ENCODE results near the gene DENND2C.

DENND2C gene

GRCh38 chr1:114671011-114671938 lies 1.4 kb upstream of the DENND2C start:
- Histone ChIP-seq H3K4me3 (ENCODE audit: low read depth, low read length) (no peak overlapping the region), H3K36me3 (no peaks in the 10 kb centered on the region), H3K4me1 (no peaks in the 10 kb centered on the region), H3K27me3 (peaks cover 30% of the 10 kb centered on the region), H3K9me3 (no peaks in the 10 kb centered on the region)
- DNase-seq = no peak
- TF ChIP-seq CTCF (IDR thresholded peaks at IDR 0.05; ENCODE audit: low read depth, low read length) = no peak

- peak; percentile 90 for DNase-seq
- no peak for TF ChIP-seq CTCF (IDR thresholded peaks at IDR 0.05; ENCODE audit: low read depth, low read length)
- H3K27me3 ChIP-seq = peaks cover 24% of the 10 kb centered on the region
- H3K36me3 ChIP-seq = no peaks in the 10 kb centered on the region
- H3K9me3 ChIP-seq = no peaks in the 10 kb centered on the region
- no peaks in the 10 kb centered on the region for H3K4me1 ChIP-seq
- peak overlapping the region; percentile 53 for H3K4me3 ChIP-seq (ENCODE audit: low read depth, low read length)
These were observed 498 bp upstream of the DENND2C start for GRCh38 chr1:114670083-114671010.

DNA sequence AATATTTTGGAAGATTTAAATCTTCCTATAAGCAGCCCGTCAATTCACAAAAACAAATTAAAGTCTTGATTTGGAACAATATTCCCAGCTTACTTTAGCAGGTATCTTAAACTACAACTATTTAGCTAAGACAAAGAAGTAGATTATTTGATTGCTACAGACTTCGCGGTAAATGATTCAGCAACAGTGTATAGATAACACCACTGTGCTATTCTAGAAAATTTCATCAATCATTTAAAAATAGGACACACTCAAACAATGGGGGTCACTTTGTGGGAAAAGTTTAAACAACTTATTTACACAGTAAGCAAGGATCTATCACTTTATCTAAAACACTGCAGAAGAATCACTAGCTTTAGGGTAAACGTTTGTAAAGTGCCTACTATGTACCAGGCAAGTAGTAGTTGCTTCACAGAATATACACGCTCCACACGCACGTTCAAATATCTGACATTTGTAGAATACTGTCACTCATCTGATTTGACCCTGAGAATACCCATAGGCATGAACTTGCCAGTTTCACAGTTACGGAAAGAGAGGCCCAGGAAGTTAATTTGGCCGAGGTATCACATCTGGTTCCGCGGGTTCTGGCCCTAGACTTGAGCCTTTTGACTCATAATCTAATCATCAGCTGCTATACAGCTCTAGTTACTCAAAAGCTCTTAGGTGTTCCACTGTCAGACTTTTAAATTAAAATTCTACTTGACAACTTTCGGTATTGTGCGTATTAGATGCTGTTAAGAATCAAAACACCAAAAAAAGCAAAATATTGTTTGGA lies 876 bp downstream of the DENND2C start:
- DNase-seq = no peak
- Histone ChIP-seq H3K9me3 (no peaks in the 10 kb centered on the region), H3K4me3 (ENCODE audit: low read depth, low read length) (peak overlapping the region; percentile 53), H3K36me3 (no peaks in the 10 kb centered on the region), H3K4me1 (no peaks in the 10 kb centered on the region), H3K27me3 (peaks cover 16% of the 10 kb centered on the region)
- no peak for TF ChIP-seq CTCF (IDR thresholded peaks at IDR 0.05; ENCODE audit: low read depth, low read length)

DNA sequence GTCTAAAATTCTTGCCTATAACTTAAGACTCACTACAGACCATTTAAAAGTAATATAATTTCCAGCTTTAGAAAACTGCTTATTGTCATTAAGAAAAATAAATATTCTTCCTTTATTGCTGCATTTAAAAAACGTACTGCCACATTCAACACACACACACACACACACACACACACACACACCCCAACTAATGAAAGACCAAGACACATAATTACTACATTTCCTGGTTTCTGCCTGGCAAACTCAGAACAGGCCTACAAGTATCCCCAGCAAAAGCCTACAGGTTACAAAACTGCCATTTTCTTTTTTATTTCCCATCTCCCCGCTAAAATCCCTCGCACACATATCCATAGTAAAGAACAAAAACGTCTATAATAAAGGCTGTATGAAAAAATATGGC lies 1.5 kb downstream of the DENND2C start:
- no peak for TF ChIP-seq CTCF (IDR thresholded peaks at IDR 0.05; ENCODE audit: low read depth, low read length)
- Histone ChIP-seq H3K4me1 (no peaks in the 10 kb centered on the region), H3K4me3 (ENCODE audit: low read depth, low read length) (no peak overlapping the region), H3K27me3 (peaks cover 11% of the 10 kb centered on the region), H3K9me3 (no peaks in the 10 kb centered on the region), H3K36me3 (no peaks in the 10 kb centered on the region)
- DNase-seq = no peak

- H3K9me3 ChIP-seq = no peaks in the 10 kb centered on the region
- peaks cover 13% of the 10 kb centered on the region for H3K27me3 ChIP-seq
- H3K36me3 ChIP-seq = no peaks in the 10 kb centered on the region
- H3K4me1 ChIP-seq = no peaks in the 10 kb centered on the region
- DNase-seq = no peak
- H3K4me3 ChIP-seq (ENCODE audit: low read depth, low read length) = no peak overlapping the region
- TF ChIP-seq CTCF (IDR thresholded peaks at IDR 0.05; ENCODE audit: low read depth, low read length) = no peak
These were observed 2.9 kb downstream of the DENND2C start for GRCh38 chr1:114666954-114667353.

Data from BE2C (cell line).